DOHH2 (cell line): ENCODE measurements around the gene C11orf68.
"Not testable (repeated sequence)": the region's sequence is repeated elsewhere in the genome, so short reads cannot be mapped to it uniquely, and the experiment has no call there.

Experiments used
- H3F3A ChIP-seq: fragments of 200-600 bp; sonication (generic), shearing (Covaris generic); 2 replicates; pipeline ENCODE4 v1.6.0; 2016; ENCODE audit warnings: antibody characterized with exemption, mild to moderate bottlenecking; ENCODE audit not compliant: control insufficient read depth, insufficient read depth
- H3K27ac ChIP-seq: fragments of 200-600 bp; sonication (generic); 2 replicates; pipeline ENCODE4 v1.5.1; 2014; ENCODE audit warnings: low read depth, mild to moderate bottlenecking, low read length, moderate library complexity
- H3K27me3 ChIP-seq: fragments of 200-600 bp; sonication (generic); 2 replicates; pipeline ENCODE4 v1.6.1; 2014; ENCODE audit warnings: mild to moderate bottlenecking, low read length, mixed read lengths; ENCODE audit not compliant: control insufficient read depth
- H3K36me3 ChIP-seq: fragments of 200-600 bp; sonication (generic); 2 replicates; pipeline ENCODE4 v1.6.1; 2014; ENCODE audit warnings: mild to moderate bottlenecking, low read length, moderate library complexity, mixed read lengths; ENCODE audit not compliant: control insufficient read depth
- H3K4me1 ChIP-seq: fragments of 200-600 bp; sonication (generic); 2 replicates; pipeline ENCODE4 v1.6.1; 2014; ENCODE audit warnings: mild to moderate bottlenecking, low read length, mixed read lengths; ENCODE audit not compliant: control insufficient read depth
- H3K4me2 ChIP-seq: fragments of 200-600 bp; sonication (generic); 2 replicates; pipeline ENCODE4 v1.6.0; 2014; ENCODE audit warnings: mild to moderate bottlenecking, low read length, moderate library complexity
- H3K4me3 ChIP-seq: fragments of 200-600 bp; sonication (generic); 2 replicates; pipeline ENCODE4 v1.5.1; 2014; ENCODE audit warnings: mild to moderate bottlenecking, low read length, mixed read lengths
- H3K79me2 ChIP-seq: fragments of 200-600 bp; sonication (generic); 2 replicates; pipeline ENCODE4 v1.6.1; 2014; ENCODE audit warnings: mild to moderate bottlenecking, low read length, mixed read lengths; ENCODE audit not compliant: control insufficient read depth
- H3K9me2 ChIP-seq: fragments of 200-600 bp; sonication (generic); replicated peaks from 2 replicates; pipeline ENCODE4 v1.6.1; 2014; ENCODE audit warnings: mild to moderate bottlenecking, low read length, mixed read lengths; ENCODE audit not compliant: control insufficient read depth
- H3K9me3 ChIP-seq: fragments of 200-600 bp; sonication (generic); 2 replicates; pipeline ENCODE4 v1.6.1; 2014; ENCODE audit warnings: antibody characterized with exemption, low read length, mixed read lengths; ENCODE audit not compliant: control insufficient read depth, insufficient read depth
- H4K20me1 ChIP-seq: fragments of 200-600 bp; sonication (generic); 2 replicates; pipeline ENCODE4 v1.6.0; 2014; ENCODE audit warnings: low read depth, mild to moderate bottlenecking, antibody characterized with exemption, low read length, moderate library complexity; ENCODE audit not compliant: control insufficient read depth, insufficient read depth
- EZH2phosphoT487 ChIP-seq: fragments of 200-600 bp; sonication (generic); IDR thresholded peaks from 2 replicates; pipeline ENCODE4 v1.6.1; 2017; ENCODE audit warnings: borderline replicate concordance, mild to moderate bottlenecking, antibody characterized with exemption, low read length, moderate library complexity, mixed read lengths
- TF ChIP-seq, protein P1 (sequence below): fragments of 200-600 bp; sonication (generic); IDR thresholded peaks from one replicate; pipeline ENCODE4 v1.5.1; 2014; ENCODE audit warnings: antibody characterized with exemption, mild to moderate bottlenecking, low read depth, low read length; ENCODE audit not compliant: poor library complexity, severe bottlenecking

The C11orf68 gene

GRCh38 chr11:65892661-65893317 lies 26.1 kb downstream of the C11orf68 start:
- peak overlapping the region; percentile 84 for H3K27ac ChIP-seq
- TF ChIP-seq, protein P1, sequence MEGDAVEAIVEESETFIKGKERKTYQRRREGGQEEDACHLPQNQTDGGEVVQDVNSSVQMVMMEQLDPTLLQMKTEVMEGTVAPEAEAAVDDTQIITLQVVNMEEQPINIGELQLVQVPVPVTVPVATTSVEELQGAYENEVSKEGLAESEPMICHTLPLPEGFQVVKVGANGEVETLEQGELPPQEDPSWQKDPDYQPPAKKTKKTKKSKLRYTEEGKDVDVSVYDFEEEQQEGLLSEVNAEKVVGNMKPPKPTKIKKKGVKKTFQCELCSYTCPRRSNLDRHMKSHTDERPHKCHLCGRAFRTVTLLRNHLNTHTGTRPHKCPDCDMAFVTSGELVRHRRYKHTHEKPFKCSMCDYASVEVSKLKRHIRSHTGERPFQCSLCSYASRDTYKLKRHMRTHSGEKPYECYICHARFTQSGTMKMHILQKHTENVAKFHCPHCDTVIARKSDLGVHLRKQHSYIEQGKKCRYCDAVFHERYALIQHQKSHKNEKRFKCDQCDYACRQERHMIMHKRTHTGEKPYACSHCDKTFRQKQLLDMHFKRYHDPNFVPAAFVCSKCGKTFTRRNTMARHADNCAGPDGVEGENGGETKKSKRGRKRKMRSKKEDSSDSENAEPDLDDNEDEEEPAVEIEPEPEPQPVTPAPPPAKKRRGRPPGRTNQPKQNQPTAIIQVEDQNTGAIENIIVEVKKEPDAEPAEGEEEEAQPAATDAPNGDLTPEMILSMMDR, result no peak
- no peak for TF ChIP-seq EZH2phosphoT487
- peaks cover 38% of the 10 kb centered on the region for H3K79me2 ChIP-seq
- peaks cover 12% of the 10 kb centered on the region for H3K36me3 ChIP-seq
- peak overlapping the region; percentile 93 for H3K4me3 ChIP-seq
- 0 out of 2 replicates have a peak, but pooled peaks cover 3% of the 10 kb centered on the region for H4K20me1 ChIP-seq
- no peaks in the 10 kb centered on the region for H3K9me3 ChIP-seq
- H3F3A ChIP-seq, result peaks cover 32% of the 10 kb centered on the region
- H3K27me3 ChIP-seq, result no peaks in the 10 kb centered on the region
- peak overlapping the region; percentile 95 for H3K4me2 ChIP-seq
- no peaks in the 10 kb centered on the region for H3K9me2 ChIP-seq
- peaks cover 44% of the 10 kb centered on the region for H3K4me1 ChIP-seq

DNA sequence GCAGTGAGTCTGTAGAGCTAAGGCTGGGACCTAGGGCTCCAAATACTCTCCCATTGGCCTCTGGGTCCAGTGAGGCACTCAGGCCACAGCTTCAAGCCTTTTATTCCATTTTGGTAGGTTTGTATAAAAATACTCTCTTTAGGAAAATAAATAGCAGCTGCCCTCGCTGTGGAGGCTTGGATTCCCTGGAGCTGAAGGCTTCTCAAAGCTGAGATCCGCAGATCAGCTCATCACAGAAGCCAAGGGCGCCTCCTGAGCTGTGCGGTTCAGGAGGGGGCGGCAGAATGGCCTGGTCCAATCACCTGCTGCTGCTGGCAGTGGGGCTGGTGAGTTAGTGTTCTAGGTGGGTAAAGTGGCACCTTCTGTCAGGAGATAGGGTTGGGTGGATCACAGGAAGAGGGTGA lies 26.7 kb downstream of the C11orf68 start:
- Histone ChIP-seq H3F3A (peaks cover 32% of the 10 kb centered on the region), H3K4me1 (peaks cover 50% of the 10 kb centered on the region), H3K4me2 (peak overlapping the region; percentile 95), H3K36me3 (peaks cover 17% of the 10 kb centered on the region), H3K79me2 (peaks cover 44% of the 10 kb centered on the region), H3K4me3 (peak overlapping the region; percentile 93), H3K27ac (peak overlapping the region; percentile 84)
- not testable (repeated sequence) for H3K9me2 ChIP-seq, H3K9me3 ChIP-seq, H3K27me3 ChIP-seq, H4K20me1 ChIP-seq

- 0 out of 2 replicates have a peak, but pooled peaks cover 3% of the 10 kb centered on the region for H4K20me1 ChIP-seq
- H3K4me3 ChIP-seq, result peak overlapping the region; percentile 93
- no peaks in the 10 kb centered on the region for H3K27me3 ChIP-seq
- peaks cover 44% of the 10 kb centered on the region for H3K79me2 ChIP-seq
- peaks cover 23% of the 10 kb centered on the region for H3K36me3 ChIP-seq
- peak overlapping the region; percentile 84 for H3K27ac ChIP-seq
- no peak for TF ChIP-seq EZH2phosphoT487
- TF ChIP-seq, protein P1, result peak; percentile 88
- peaks cover 57% of the 10 kb centered on the region for H3K4me1 ChIP-seq
- peaks cover 33% of the 10 kb centered on the region for H3F3A ChIP-seq
- H3K9me2 ChIP-seq, result no peaks in the 10 kb centered on the region
- H3K9me3 ChIP-seq, result no peaks in the 10 kb centered on the region
- peak overlapping the region; percentile 95 for H3K4me2 ChIP-seq
These were observed 27.4 kb downstream of the C11orf68 start for GRCh38 chr11:65891219-65892136.
